Esophagus squamous epithelium (tissue), 5 donors: Measurements from ENCODE around the gene ZC3H13. TPM values are rescaled to one million over a fixed set of nuclear protein-coding genes. Genes with fewer than 3 reads are reported as not detected.

Experiments
- DNase-seq: peaks from one replicate; lab custom pipeline; 2025; lab: John Stamatoyannopoulos, UW
- H3K27ac ChIP-seq, 4 donors: fragments of 200-600 bp; sonication (generic); one replicate each; pipeline ENCODE4 v1.5.1; 2016 to 2019; ENCODE audit warnings: mild to moderate bottlenecking in 1 of 4
- H3K27me3 ChIP-seq, 4 donors: fragments of 200-600 bp; sonication (generic); 1 replicate in 3 of 4; 2 replicates in 1 of 4; pipeline versions ENCODE4 v1.5.1 to v1.6.0; 2017 to 2021; ENCODE audit warnings: antibody characterized with exemption in 1 of 4
- H3K36me3 ChIP-seq, 3 donors: fragments of 200-600 bp; sonication (generic); one replicate each; pipeline ENCODE4 v1.5.1; 2016 to 2019
- H3K4me1 ChIP-seq, 3 donors: fragments of 200-600 bp; sonication (generic); one replicate each; pipeline ENCODE4 v1.5.1; 2017 to 2019
- H3K4me3 ChIP-seq, 4 donors: fragments of 200-600 bp; sonication (generic); 1 replicate in 3 of 4; 2 replicates in 1 of 4; pipeline ENCODE4 v1.5.1; 2016 to 2019; ENCODE audit warnings: mild to moderate bottlenecking in 2 of 4, moderate library complexity in 1 of 4
- H3K9me3 ChIP-seq, 3 donors: fragments of 200-600 bp; sonication (generic); one replicate each; pipeline ENCODE4 v1.5.1; 2016 to 2019
- CTCF ChIP-seq, 6 experiments: fragments of 450-650 bp in 4 of 6; fragments of 200-600 bp in 2 of 6; sonication (generic) in 2 of 6; IDR thresholded peaks; one replicate each; pipeline ENCODE4 v1.5.1; 2016 to 2019; ENCODE audit warnings: antibody characterized with exemption in 6 of 6, mild to moderate bottlenecking in 4 of 6, moderate library complexity in 4 of 6
- POLR2A ChIP-seq, 4 donors: fragments of 450-650 bp; IDR thresholded peaks; one replicate each; pipeline ENCODE4 v1.6.1; 2017; ENCODE audit warnings: antibody characterized with exemption in 4 of 4, mild to moderate bottlenecking in 4 of 4, moderate library complexity in 3 of 4
- WGBS, 2 donors: methylation state at CpG; one replicate each; pipeline ENCODE4 v1.1.5; 2018; 5-methylcytosine and 5-hydroxymethylcytosine counted together
- intact Hi-C: fragments of 100-400 bp; cut with DNase I; formaldehyde crosslinking; loops from one replicate; pipeline ENCODE4 v1.15.0; 2022
- total RNA-seq, 4 donors: library from RNA; depleted of rRNA; stranded (reverse); fragments of >200 nt; gene quantifications; one replicate each; pipeline ENCODE4 v1.1.0, GENCODE V29; 2016
- donor health status: DM: yes; HTN: yes; CAD: no.

The ZC3H13 gene
- total RNA-seq, 4 donors from 2014 or later = 12.4 to 28.8 (median 15.3) TPM

GRCh38 chr13:46087481-46087880 is 34.9 kb upstream of the ZC3H13 start:
- no peaks in the 10 kb centered on the region for H3K36me3 ChIP-seq
- intact Hi-C loops = no loop called here

GRCh38 chr13:46086985-46087384 is 34.4 kb upstream of the ZC3H13 start:
- Histone ChIP-seq H3K4me3 (no peak overlapping the region), H3K36me3 (no peaks in the 10 kb centered on the region), H3K27me3 (peaks cover 0 to 9% (median 0%) of the 10 kb centered on the region in 4 donors), H3K4me1 (no peaks in the 10 kb centered on the region), H3K9me3 (no peaks in the 10 kb centered on the region), H3K27ac (no peak overlapping the region)
- no peak for TF ChIP-seq CTCF (IDR thresholded peaks at IDR 0.05)
- no peak for TF ChIP-seq POLR2A (IDR thresholded peaks at IDR 0.05)
- intact Hi-C loops = no loop called here
- no peak for DNase-seq
- 82 to 87% methylated on average over 3 to 8 of the region's 12 CpGs for WGBS, 2 donors

More at GRCh38 chr13:46087481-46087880, 34.9 kb upstream of the ZC3H13 start:
- TF ChIP-seq POLR2A (IDR thresholded peaks at IDR 0.05) = no peak
- TF ChIP-seq CTCF (IDR thresholded peaks at IDR 0.05) = no peak
- Histone ChIP-seq H3K27ac (no peak overlapping the region), H3K9me3 (no peaks in the 10 kb centered on the region), H3K4me1 (no peaks in the 10 kb centered on the region), H3K4me3 (no peak overlapping the region), H3K27me3 (peaks cover 0 to 9% (median 0%) of the 10 kb centered on the region in 4 donors)
- DNase-seq = no peak

- Histone ChIP-seq H3K9me3 (no peaks in the 10 kb centered on the region), H3K4me1 (no peaks in the 10 kb centered on the region), H3K27me3 (peaks cover 0 to 9% (median 0%) of the 10 kb centered on the region in 4 donors), H3K4me3 (no peak overlapping the region), H3K27ac (no peak overlapping the region), H3K36me3 (no peaks in the 10 kb centered on the region)
- TF ChIP-seq POLR2A (IDR thresholded peaks at IDR 0.05) = no peak
- no peak for TF ChIP-seq CTCF (IDR thresholded peaks at IDR 0.05)
- intact Hi-C loops = no loop called here
- 64 to 86% methylated on average over 3 to 11 of the region's 12 CpGs for WGBS, 2 donors
- no peak for DNase-seq
Measured at GRCh38 chr13:46086421-46086922, 33.9 kb upstream of the ZC3H13 start.

GRCh38 chr13:46085737-46086136 is 33.2 kb upstream of the ZC3H13 start:
- WGBS, 2 donors = 97 to 100% methylated on average over 1 to 7 of the region's 13 CpGs
- Histone ChIP-seq H3K27me3 (peaks cover 0 to 9% (median 0%) of the 10 kb centered on the region in 4 donors), H3K4me1 (no peaks in the 10 kb centered on the region), H3K9me3 (no peaks in the 10 kb centered on the region), H3K36me3 (no peaks in the 10 kb centered on the region), H3K4me3 (no peak overlapping the region), H3K27ac (no peak overlapping the region)
- no peak for TF ChIP-seq POLR2A (IDR thresholded peaks at IDR 0.05)
- TF ChIP-seq CTCF (IDR thresholded peaks at IDR 0.05) = no peak
- intact Hi-C loops = no loop called here
- DNase-seq = no peak

GRCh38 chr13:46082324-46082723 is 29.8 kb upstream of the ZC3H13 start:
- intact Hi-C loops = no loop called here
- Histone ChIP-seq H3K27me3 (peaks cover 0 to 4% (median 0%) of the 10 kb centered on the region in 4 donors), H3K4me1 (no peaks in the 10 kb centered on the region), H3K4me3 (no peak overlapping the region), H3K9me3 (no peaks in the 10 kb centered on the region), H3K27ac (no peak overlapping the region), H3K36me3 (no peaks in the 10 kb centered on the region)
- no peak for TF ChIP-seq CTCF (IDR thresholded peaks at IDR 0.05)
- TF ChIP-seq POLR2A (IDR thresholded peaks at IDR 0.05) = no peak
- no peak for DNase-seq
- 89 to 92% methylated on average over 5 of the region's 5 CpGs for WGBS, 2 donors
